ENCODE measurements around the gene HBS1L. TPM values are rescaled to one million over a fixed set of nuclear protein-coding genes. Genes with fewer than 3 reads are reported as not detected.
A peak's percentile ranks its signal among the peaks of the same experiment; 100 is the strongest.

Gene HBS1L
- total and polyA plus RNA-seq, 11 donors: 23.6 to 101 (median 81.3) TPM

- WGBS, 4 donors: 82 to 87% (median 86%) methylated on average over 13 of the region's 13 CpGs
- Histone ChIP-seq H3K4me1 (no peaks in the 10 kb centered on the region), H3K36me3 (no peaks in the 10 kb centered on the region), H3K27ac (no peak overlapping the region), H3K4me3 (no peak overlapping the region), H3K9me3 (peaks cover 0 to 4% (median 0%) of the 10 kb centered on the region in 12 donors), H3K27me3 (no peaks in the 10 kb centered on the region)
- intact Hi-C loops (cut with DNase I): no loop called here
- ATAC-seq (peak in 1 of 4 donors; percentile 18), DNase-seq (no peak)
- TF ChIP-seq POLR2A (IDR thresholded peaks at IDR 0.05) (no peak), CTCF (IDR thresholded peaks at IDR 0.05) (no peak)
Measured at GRCh38 chr6:134951494-134952263, 102.9 kb downstream of the HBS1L start.

DNA sequence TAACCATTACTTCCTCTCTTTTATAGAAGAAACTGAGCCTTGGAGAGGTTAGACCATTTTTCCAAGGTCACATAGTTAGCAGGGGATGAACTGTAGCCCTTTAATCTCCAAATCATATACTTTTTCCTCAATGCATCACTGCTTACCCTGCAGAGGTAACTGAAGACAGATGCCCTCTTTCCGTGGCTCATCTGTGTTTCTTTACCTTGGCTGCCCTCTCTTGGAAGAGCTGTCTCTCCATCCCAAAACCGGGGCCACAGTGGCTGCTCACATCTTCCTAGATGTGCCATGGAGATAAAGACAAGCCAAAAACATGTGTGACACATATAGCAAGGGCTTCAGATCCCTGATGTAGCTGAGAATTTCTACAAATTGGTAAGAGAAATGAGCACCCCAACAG is 104.1 kb downstream of the HBS1L start:
- WGBS, 4 donors: 61 to 73% (median 66%) methylated on average over 2 of the region's 2 CpGs
- ATAC-seq: no peak

DNA sequence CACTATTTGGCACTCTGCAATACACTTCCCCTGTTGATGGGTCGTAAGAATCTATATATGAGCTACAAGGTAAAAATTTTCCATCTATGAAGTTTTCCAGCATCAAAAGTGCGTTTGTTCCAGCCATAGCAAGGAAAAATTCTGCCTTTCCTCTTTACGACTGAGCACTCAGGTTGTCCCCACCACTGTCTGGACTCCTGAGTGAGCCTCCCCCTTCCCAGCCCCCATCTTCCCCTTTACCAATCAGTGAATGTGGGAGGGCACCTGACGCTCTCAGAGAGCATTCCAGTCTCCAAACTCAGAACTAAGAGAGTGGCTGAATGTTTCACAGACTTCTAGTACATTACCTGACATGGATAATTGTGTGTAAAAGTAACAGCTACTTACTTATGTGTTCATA is 104.7 kb downstream of the HBS1L start, which contains the start of gene ALDH8A1:
TSS of gene ALDH8A1 (minus strand) at position 175 of the 400 bp plus-strand sequence. CDS start at position 127, 48 bp downstream.
- TF ChIP-seq POLR2A (IDR thresholded peaks at IDR 0.05) (no peak), CTCF (IDR thresholded peaks at IDR 0.05) (no peak)
- H3K9me3 ChIP-seq: peaks cover 0 to 6% (median 0%) of the 10 kb centered on the region in 12 donors
- DNase-seq: no peak
- H3K4me1 ChIP-seq: no peaks in the 10 kb centered on the region
- no peaks in the 10 kb centered on the region for H3K36me3 ChIP-seq
- intact Hi-C loops (cut with DNase I): loop anchor here in 1 of 10 donors (10.0 kb wide), 1 partner anchor 795 kb away; no protein-coding TSS in a partner anchor
- no peaks in the 10 kb centered on the region for H3K27me3 ChIP-seq
- 65 to 82% (median 79%) methylated on average over 4 of the region's 4 CpGs for WGBS, 4 donors
- no peak within 1 kb of the TSS for H3K4me3 ChIP-seq
- no peak within 1 kb of the TSS for H3K27ac ChIP-seq
- ATAC-seq: no peak

More for the DNA sequence above, 104.1 kb downstream of the HBS1L start:
- H3K4me1 ChIP-seq: no peaks in the 10 kb centered on the region
- H3K4me3 ChIP-seq: no peak overlapping the region
- intact Hi-C loops (cut with DNase I): no loop called here
- TF ChIP-seq POLR2A (IDR thresholded peaks at IDR 0.05) (no peak), CTCF (IDR thresholded peaks at IDR 0.05) (no peak)
- H3K27ac ChIP-seq: no peak overlapping the region
- no peak for DNase-seq
- no peaks in the 10 kb centered on the region for H3K27me3 ChIP-seq
- H3K9me3 ChIP-seq: peaks cover 0 to 6% (median 0%) of the 10 kb centered on the region in 12 donors
- no peaks in the 10 kb centered on the region for H3K36me3 ChIP-seq

- intact Hi-C loops (cut with DNase I): loop anchor here in 1 of 10 donors (10.0 kb wide), 1 partner anchor 794 kb away; no protein-coding TSS in a partner anchor
Measured at GRCh38 chr6:134948691-134949090, 105.9 kb downstream of the HBS1L start.

More at GRCh38 chr6:134948691-134949090, 105.9 kb downstream of the HBS1L start:
- peaks cover 0 to 6% (median 0%) of the 10 kb centered on the region in 12 donors for H3K9me3 ChIP-seq
- H3K4me1 ChIP-seq: no peaks in the 10 kb centered on the region
- ATAC-seq (no peak), DNase-seq (no peak)
- TF ChIP-seq CTCF (IDR thresholded peaks at IDR 0.05) (no peak), POLR2A (IDR thresholded peaks at IDR 0.05) (no peak)
- no peak overlapping the region for H3K4me3 ChIP-seq
- no peak overlapping the region for H3K27ac ChIP-seq
- 81 to 96% (median 84%) methylated on average over 1 of the region's 1 CpG for WGBS, 4 donors
- no peaks in the 10 kb centered on the region for H3K27me3 ChIP-seq
- H3K36me3 ChIP-seq: no peaks in the 10 kb centered on the region
